Naive B cell (primary cell): ENCODE data around the gene ZNF112. TPM values are rescaled to one million over a fixed set of nuclear protein-coding genes. Genes with fewer than 3 reads are reported as not detected.

Source experiments
- ATAC-seq, 2 donors: fragments of 150-1000 bp; cut with Tn5 transposase; 2 replicates each; pipeline ENCODE4 v1.10.0; 2021; ENCODE audit warnings: low read depth in 2 of 2, mild to moderate bottlenecking in 2 of 2, moderate library complexity in 2 of 2
- DNase-seq: peaks from one replicate; pipeline ENCODE4 v3.0.0; 2022
- H3K27ac Mint-ChIP-seq, 6 donors: one replicate each; pipeline ENCODE4 v1.8.0; 2020 to 2022; ENCODE audit warnings: mild to moderate bottlenecking in 6 of 6, mixed read lengths in 6 of 6, moderate library complexity in 5 of 6, inconsistent platforms in 2 of 6
- H3K27me3 Mint-ChIP-seq, 3 donors: one replicate each; pipeline ENCODE4 v1.8.0; 2021 to 2022; ENCODE audit warnings: mixed read lengths in 3 of 3, mild to moderate bottlenecking in 1 of 3
- H3K36me3 Mint-ChIP-seq, 2 donors: one replicate each; pipeline ENCODE4 v1.8.0; 2020 to 2022; ENCODE audit warnings: mixed read lengths in 2 of 2, inconsistent platforms in 1 of 2, mild to moderate bottlenecking in 1 of 2
- H3K4me1 Mint-ChIP-seq, 3 donors: one replicate each; pipeline ENCODE4 v1.8.0; 2020 to 2022; ENCODE audit warnings: mixed read lengths in 3 of 3, inconsistent platforms in 1 of 3, mild to moderate bottlenecking in 1 of 3, moderate library complexity in 1 of 3
- H3K4me3 Mint-ChIP-seq, 8 donors: one replicate each; pipeline ENCODE4 v1.8.0; 2020 to 2022; ENCODE audit warnings: mild to moderate bottlenecking in 8 of 8, mixed read lengths in 8 of 8, moderate library complexity in 8 of 8, inconsistent platforms in 2 of 8
- H3K9me3 Mint-ChIP-seq, 7 donors: one replicate each; pipeline ENCODE4 v1.8.0; 2020 to 2022; ENCODE audit warnings: mixed read lengths in 7 of 7, mild to moderate bottlenecking in 5 of 7, inconsistent platforms in 2 of 7, moderate library complexity in 1 of 7
- polyA plus RNA-seq, 6 donors: library from polyadenylated mRNA; unstranded; fragments of 300-500 nt; fragmentation: Illumina TruSeq; gene quantifications; one replicate each; pipeline ENCODE4 v1.2.3, GENCODE V29; 2021; ENCODE audit warnings: low read depth in 6 of 6

Gene ZNF112
- polyA plus RNA-seq, 6 donors from 2014 or later, result 0.12 to 1.0 (median 0.36) TPM; not detected in 1

- Mint-ChIP-seq H3K4me1 (peaks cover 9 to 24% (median 18%) of the 10 kb centered on the region in 3 donors), H3K27ac (no peak overlapping the region), H3K36me3 (peaks cover 17 to 32% of the 10 kb centered on the region in 2 donors), H3K27me3 (no peaks in the 10 kb centered on the region), H3K4me3 (no peak overlapping the region), H3K9me3 (peaks cover 10 to 59% (median 51%) of the 10 kb centered on the region in 7 donors)
- ATAC-seq, result no peak
- DNase-seq, result no peak
Measured at GRCh38 chr19:44315883-44316282, 40.6 kb downstream of the ZNF112 start.

GRCh38 chr19:44313231-44313630, 43.2 kb downstream of the ZNF112 start:
- Mint-ChIP-seq H3K4me3 (peak overlapping the region in 2 of 8 donors; percentile 14 to 48), H3K4me1 (peaks cover 9 to 24% (median 18%) of the 10 kb centered on the region in 3 donors), H3K36me3 (peaks cover 9 to 23% of the 10 kb centered on the region in 2 donors), H3K27ac (peak overlapping the region in 3 of 6 donors; percentile 47 to 60 (median 56)), H3K27me3 (peaks cover 5 to 7% (median 6%) of the 10 kb centered on the region in 3 donors), H3K9me3 (peaks cover 9 to 49% (median 31%) of the 10 kb centered on the region in 7 donors)
- DNase-seq (peak; percentile 31), ATAC-seq (peak; percentile 67 to 71)

- peaks cover 5 to 22% (median 8%) of the 10 kb centered on the region in 7 donors for H3K9me3 Mint-ChIP-seq
- H3K27ac Mint-ChIP-seq, result peak overlapping the region in 1 of 6 donors; percentile 32
- H3K36me3 Mint-ChIP-seq, result peaks cover 0 to 9% of the 10 kb centered on the region in 2 donors
- peaks cover 8 to 10% (median 9%) of the 10 kb centered on the region in 3 donors for H3K27me3 Mint-ChIP-seq
- DNase-seq (no peak), ATAC-seq (no peak)
- H3K4me3 Mint-ChIP-seq, result no peak overlapping the region
- peaks cover 4 to 31% (median 12%) of the 10 kb centered on the region in 3 donors for H3K4me1 Mint-ChIP-seq
Measured at GRCh38 chr19:44308011-44308410, 48.5 kb downstream of the ZNF112 start.

GRCh38 chr19:44306283-44306682, 50.2 kb downstream of the ZNF112 start:
- H3K27me3 Mint-ChIP-seq, result peaks cover 8 to 10% (median 9%) of the 10 kb centered on the region in 3 donors

GRCh38 chr19:44305457-44305856, 51.0 kb downstream of the ZNF112 start:
- ATAC-seq (no peak), DNase-seq (no peak)
- Mint-ChIP-seq H3K36me3 (peaks cover 11 to 21% of the 10 kb centered on the region in 2 donors), H3K4me3 (peak overlapping the region; percentile 70 to 98 (median 93)), H3K4me1 (peaks cover 4 to 25% (median 12%) of the 10 kb centered on the region in 3 donors), H3K9me3 (peaks cover 4 to 19% (median 6%) of the 10 kb centered on the region in 7 donors), H3K27me3 (peaks cover 8 to 10% (median 9%) of the 10 kb centered on the region in 3 donors), H3K27ac (no peak overlapping the region)

More at GRCh38 chr19:44306283-44306682, 50.2 kb downstream of the ZNF112 start:
- DNase-seq (no peak), ATAC-seq (no peak)
- peak overlapping the region in 4 of 8 donors; percentile 12 to 74 (median 25) for H3K4me3 Mint-ChIP-seq
- H3K9me3 Mint-ChIP-seq, result peaks cover 4 to 19% (median 6%) of the 10 kb centered on the region in 7 donors
- no peak overlapping the region for H3K27ac Mint-ChIP-seq
- peaks cover 4 to 25% (median 12%) of the 10 kb centered on the region in 3 donors for H3K4me1 Mint-ChIP-seq
- H3K36me3 Mint-ChIP-seq, result peaks cover 6 to 15% of the 10 kb centered on the region in 2 donors

GRCh38 chr19:44304659-44305193, 51.8 kb downstream of the ZNF112 start, which contains the start of gene ZNF235:
Gene ZNF235 (minus strand): TSS chr19:44305025. CDS start chr19:44303404, 1,621 bp downstream.
- H3K36me3 Mint-ChIP-seq, result peaks cover 11 to 21% of the 10 kb centered on the region in 2 donors
- DNase-seq, result peak; percentile 62
- H3K4me1 Mint-ChIP-seq, result peaks cover 4 to 25% (median 12%) of the 10 kb centered on the region in 3 donors
- H3K27ac Mint-ChIP-seq, result peak within 1 kb of the TSS; percentile 49 to 87 (median 76)
- ATAC-seq, result peak; percentile 98 to 99
- H3K9me3 Mint-ChIP-seq, result peaks cover 3 to 17% (median 6%) of the 10 kb centered on the region in 7 donors
- H3K4me3 Mint-ChIP-seq, result peak within 1 kb of the TSS; percentile 87 to 98 (median 94)
- peaks cover 8 to 10% (median 9%) of the 10 kb centered on the region in 3 donors for H3K27me3 Mint-ChIP-seq

- H3K36me3 Mint-ChIP-seq, result peaks cover 12 to 21% of the 10 kb centered on the region in 2 donors
- peaks cover 0 to 13% (median 6%) of the 10 kb centered on the region in 7 donors for H3K9me3 Mint-ChIP-seq
- H3K4me1 Mint-ChIP-seq, result peaks cover 4 to 25% (median 12%) of the 10 kb centered on the region in 3 donors
- H3K4me3 Mint-ChIP-seq, result peak overlapping the region; percentile 87 to 98 (median 94)
- peak overlapping the region in 5 of 6 donors; percentile 46 to 82 (median 49) for H3K27ac Mint-ChIP-seq
- DNase-seq (no peak), ATAC-seq (no peak)
- peaks cover 8 to 10% (median 9%) of the 10 kb centered on the region in 3 donors for H3K27me3 Mint-ChIP-seq
Measured at GRCh38 chr19:44303976-44304568, 52.4 kb downstream of the ZNF112 start.

GRCh38 chr19:44303320-44303719, 53.2 kb downstream of the ZNF112 start:
- ATAC-seq, result no peak
- H3K27me3 Mint-ChIP-seq, result peaks cover 3 to 5% (median 4%) of the 10 kb centered on the region in 3 donors
- peak overlapping the region in 5 of 8 donors; percentile 70 to 96 (median 93) for H3K4me3 Mint-ChIP-seq
- peaks cover 4 to 25% (median 12%) of the 10 kb centered on the region in 3 donors for H3K4me1 Mint-ChIP-seq
- DNase-seq, result no peak
- peaks cover 16 to 18% of the 10 kb centered on the region in 2 donors for H3K36me3 Mint-ChIP-seq
- H3K27ac Mint-ChIP-seq, result no peak overlapping the region
- H3K9me3 Mint-ChIP-seq, result peaks cover 0 to 9% (median 3%) of the 10 kb centered on the region in 7 donors

- ATAC-seq, result no peak
- H3K9me3 Mint-ChIP-seq, result peaks cover 12 to 66% (median 40%) of the 10 kb centered on the region in 7 donors
- no peak for DNase-seq
- H3K27me3 Mint-ChIP-seq, result no peaks in the 10 kb centered on the region
- H3K4me3 Mint-ChIP-seq, result no peak overlapping the region
- peaks cover 41 to 49% of the 10 kb centered on the region in 2 donors for H3K36me3 Mint-ChIP-seq
- no peaks in the 10 kb centered on the region for H3K4me1 Mint-ChIP-seq
- no peak overlapping the region for H3K27ac Mint-ChIP-seq
Measured at GRCh38 chr19:44284968-44285367, 71.5 kb downstream of the ZNF112 start.

GRCh38 chr19:44282846-44283245, 73.6 kb downstream of the ZNF112 start:
- H3K4me1 Mint-ChIP-seq, result no peaks in the 10 kb centered on the region
- no peak overlapping the region for H3K4me3 Mint-ChIP-seq
- H3K9me3 Mint-ChIP-seq, result peaks cover 6 to 60% (median 38%) of the 10 kb centered on the region in 7 donors
- no peaks in the 10 kb centered on the region for H3K27me3 Mint-ChIP-seq
- ATAC-seq (no peak), DNase-seq (no peak)
- no peak overlapping the region for H3K27ac Mint-ChIP-seq
- H3K36me3 Mint-ChIP-seq, result peaks cover 27 to 43% of the 10 kb centered on the region in 2 donors

GRCh38 chr19:44280916-44281315, 75.6 kb downstream of the ZNF112 start:
- Mint-ChIP-seq H3K27ac (no peak overlapping the region), H3K4me3 (no peak overlapping the region), H3K36me3 (peaks cover 29 to 51% of the 10 kb centered on the region in 2 donors), H3K27me3 (no peaks in the 10 kb centered on the region), H3K9me3 (peaks cover 4 to 70% (median 41%) of the 10 kb centered on the region in 7 donors), H3K4me1 (no peaks in the 10 kb centered on the region)
- ATAC-seq, result no peak
- no peak for DNase-seq

- Mint-ChIP-seq H3K9me3 (peaks cover 14 to 82% (median 51%) of the 10 kb centered on the region in 7 donors), H3K4me3 (no peak overlapping the region), H3K4me1 (no peaks in the 10 kb centered on the region), H3K27ac (no peak overlapping the region), H3K36me3 (peaks cover 44 to 67% of the 10 kb centered on the region in 2 donors), H3K27me3 (no peaks in the 10 kb centered on the region)
- DNase-seq (no peak), ATAC-seq (no peak)
Measured at GRCh38 chr19:44278181-44278690, 78.2 kb downstream of the ZNF112 start.

GRCh38 chr19:44277331-44277730, 79.1 kb downstream of the ZNF112 start:
- H3K27me3 Mint-ChIP-seq, result no peaks in the 10 kb centered on the region
- DNase-seq (no peak), ATAC-seq (no peak)
- H3K4me3 Mint-ChIP-seq, result no peak overlapping the region
- H3K36me3 Mint-ChIP-seq, result peaks cover 51 to 73% of the 10 kb centered on the region in 2 donors
- H3K27ac Mint-ChIP-seq, result no peak overlapping the region
- peaks cover 21 to 81% (median 59%) of the 10 kb centered on the region in 7 donors for H3K9me3 Mint-ChIP-seq
- no peaks in the 10 kb centered on the region for H3K4me1 Mint-ChIP-seq
